ENCODE data around the gene PPP1R14B. TPM values are rescaled to one million over a fixed set of nuclear protein-coding genes. Genes with fewer than 3 reads are reported as not detected.

The PPP1R14B gene
- 100 to 1,000 TPM; 236 to 276 TPM for total RNA-seq

- Mint-ChIP-seq H3K9me3 (no peaks in the 10 kb centered on the region), H3K36me3 (ENCODE audit: low read depth) (peaks cover 45% of the 10 kb centered on the region), H3K4me3 (peak within 1 kb of the TSS; percentile 95), H3K27me3 (no peaks in the 10 kb centered on the region), H3K4me1 (peaks cover 4% of the 10 kb centered on the region), H3K27ac (peak within 1 kb of the TSS; percentile 89)
- ATAC-seq (replicated peaks): peak; percentile 50
These were observed at the start of gene PPP1R14B for GRCh38 chr11:64246871-64247728. Gene PPP1R14B, minus strand, starts transcription at chr11:64246943. Its CDS starts 270 bp downstream, at chr11:64246673.

GRCh38 chr11:64296236-64296635 lies 49.5 kb upstream of the PPP1R14B start:
- H3K36me3 Mint-ChIP-seq (ENCODE audit: low read depth): peaks cover 4% of the 10 kb centered on the region

GRCh38 chr11:64295760-64296159 lies 49.0 kb upstream of the PPP1R14B start:
- ATAC-seq (replicated peaks): no peak
- Mint-ChIP-seq H3K27ac (no peak overlapping the region), H3K4me1 (peaks cover 4% of the 10 kb centered on the region)

More at GRCh38 chr11:64296236-64296635, 49.5 kb upstream of the PPP1R14B start:
- H3K27ac Mint-ChIP-seq: no peak overlapping the region
- H3K4me3 Mint-ChIP-seq: no peak overlapping the region
- ATAC-seq (replicated peaks): no peak
- H3K4me1 Mint-ChIP-seq: peaks cover 4% of the 10 kb centered on the region
- H3K27me3 Mint-ChIP-seq: peaks cover 45% of the 10 kb centered on the region
- no peaks in the 10 kb centered on the region for H3K9me3 Mint-ChIP-seq

GRCh38 chr11:64294774-64295173 lies 48.0 kb upstream of the PPP1R14B start:
- no peak overlapping the region for H3K27ac Mint-ChIP-seq
- peaks cover 6% of the 10 kb centered on the region for H3K36me3 Mint-ChIP-seq (ENCODE audit: low read depth)
- no peaks in the 10 kb centered on the region for H3K4me1 Mint-ChIP-seq
- no peak overlapping the region for H3K4me3 Mint-ChIP-seq
- H3K9me3 Mint-ChIP-seq: no peaks in the 10 kb centered on the region
- H3K27me3 Mint-ChIP-seq: peaks cover 41% of the 10 kb centered on the region
- no peak for ATAC-seq (replicated peaks)

More at GRCh38 chr11:64295760-64296159, 49.0 kb upstream of the PPP1R14B start:
- Mint-ChIP-seq H3K9me3 (no peaks in the 10 kb centered on the region), H3K27me3 (peaks cover 45% of the 10 kb centered on the region), H3K4me3 (no peak overlapping the region), H3K36me3 (ENCODE audit: low read depth) (peaks cover 6% of the 10 kb centered on the region)

GRCh38 chr11:64292460-64293254 lies 45.9 kb upstream of the PPP1R14B start:
- H3K27ac Mint-ChIP-seq: no peak overlapping the region
- peak overlapping the region; percentile 29 for H3K4me3 Mint-ChIP-seq
- H3K36me3 Mint-ChIP-seq (ENCODE audit: low read depth): peaks cover 6% of the 10 kb centered on the region
- H3K4me1 Mint-ChIP-seq: no peaks in the 10 kb centered on the region
- peaks cover 33% of the 10 kb centered on the region for H3K27me3 Mint-ChIP-seq
- H3K9me3 Mint-ChIP-seq: no peaks in the 10 kb centered on the region
- peak; percentile 14 for ATAC-seq (replicated peaks)

GRCh38 chr11:64291752-64292459 lies 45.2 kb upstream of the PPP1R14B start:
- Mint-ChIP-seq H3K27me3 (peaks cover 26% of the 10 kb centered on the region), H3K4me1 (no peaks in the 10 kb centered on the region), H3K36me3 (ENCODE audit: low read depth) (peaks cover 6% of the 10 kb centered on the region), H3K9me3 (no peaks in the 10 kb centered on the region), H3K27ac (no peak overlapping the region), H3K4me3 (peak overlapping the region; percentile 29)
- ATAC-seq (replicated peaks): peak; percentile 40

GRCh38 chr11:64291262-64291751 lies 44.6 kb upstream of the PPP1R14B start, which contains the start of gene KCNK4:
Gene KCNK4, plus strand, starts transcription at chr11:64291302. Its CDS starts 1,717 bp downstream, at chr11:64293019.
- Mint-ChIP-seq H3K4me1 (peaks cover 5% of the 10 kb centered on the region), H3K27ac (no peak within 1 kb of the TSS), H3K27me3 (peaks cover 22% of the 10 kb centered on the region), H3K36me3 (ENCODE audit: low read depth) (peaks cover 6% of the 10 kb centered on the region), H3K9me3 (no peaks in the 10 kb centered on the region), H3K4me3 (peak within 1 kb of the TSS; percentile 60)
- ATAC-seq (replicated peaks): no peak

GRCh38 chr11:64290352-64291261 lies 43.9 kb upstream of the PPP1R14B start:
- H3K4me1 Mint-ChIP-seq: peaks cover 5% of the 10 kb centered on the region
- no peaks in the 10 kb centered on the region for H3K9me3 Mint-ChIP-seq
- H3K36me3 Mint-ChIP-seq (ENCODE audit: low read depth): peaks cover 6% of the 10 kb centered on the region
- no peak overlapping the region for H3K27ac Mint-ChIP-seq
- no peak for ATAC-seq (replicated peaks)
- peaks cover 16% of the 10 kb centered on the region for H3K27me3 Mint-ChIP-seq
- H3K4me3 Mint-ChIP-seq: peak overlapping the region; percentile 60

- H3K27me3 Mint-ChIP-seq: peaks cover 4% of the 10 kb centered on the region
- ATAC-seq (replicated peaks): no peak
- no peak overlapping the region for H3K27ac Mint-ChIP-seq
- H3K36me3 Mint-ChIP-seq (ENCODE audit: low read depth): peaks cover 6% of the 10 kb centered on the region
- H3K4me1 Mint-ChIP-seq: peaks cover 5% of the 10 kb centered on the region
- H3K4me3 Mint-ChIP-seq: no peak overlapping the region
- H3K9me3 Mint-ChIP-seq: no peaks in the 10 kb centered on the region
These were observed 42.3 kb upstream of the PPP1R14B start for GRCh38 chr11:64289002-64289564.

GRCh38 chr11:64288353-64288750 lies 41.6 kb upstream of the PPP1R14B start:
- H3K27ac Mint-ChIP-seq: no peak overlapping the region
- peaks cover 5% of the 10 kb centered on the region for H3K4me1 Mint-ChIP-seq
- H3K36me3 Mint-ChIP-seq (ENCODE audit: low read depth): peaks cover 6% of the 10 kb centered on the region
- H3K4me3 Mint-ChIP-seq: no peak overlapping the region
- no peaks in the 10 kb centered on the region for H3K9me3 Mint-ChIP-seq
- peaks cover 4% of the 10 kb centered on the region for H3K27me3 Mint-ChIP-seq
- ATAC-seq (replicated peaks): no peak

- Mint-ChIP-seq H3K4me1 (peaks cover 5% of the 10 kb centered on the region), H3K27me3 (peaks cover 4% of the 10 kb centered on the region), H3K9me3 (no peaks in the 10 kb centered on the region), H3K4me3 (no peak overlapping the region), H3K27ac (no peak overlapping the region), H3K36me3 (ENCODE audit: low read depth) (peaks cover 9% of the 10 kb centered on the region)
- no peak for ATAC-seq (replicated peaks)
These were observed 41.1 kb upstream of the PPP1R14B start for GRCh38 chr11:64287676-64288352.

- Mint-ChIP-seq H3K4me1 (peaks cover 5% of the 10 kb centered on the region), H3K4me3 (peak overlapping the region; percentile 80), H3K9me3 (no peaks in the 10 kb centered on the region), H3K27ac (peak overlapping the region; percentile 90), H3K36me3 (ENCODE audit: low read depth) (peaks cover 16% of the 10 kb centered on the region), H3K27me3 (peaks cover 4% of the 10 kb centered on the region)
- ATAC-seq (replicated peaks): no peak
These were observed 40.0 kb upstream of the PPP1R14B start for GRCh38 chr11:64286801-64287159.

Measured in activated T-helper 17 cell treated with anti-CD3 and anti-CD28 coated beads, Interleukin-2, amount 50 U/mL, for 72 hours (primary cell).